Measurements from ENCODE around the gene OR4F15. TPM values are rescaled to one million over a fixed set of nuclear protein-coding genes. Genes with fewer than 3 reads are reported as not detected.
"Not testable (repeated sequence)": the region's sequence is repeated elsewhere in the genome, so short reads cannot be mapped to it uniquely, and the experiment has no call there.

OR4F15 gene
- total and polyA plus RNA-seq, 2 donors (not counting 1 experiment from before 2014, with no cell fraction given): not detected

GRCh38 chr15:101780225-101780624 lies 31.8 kb upstream of the OR4F15 start:
- H3K4me1 ChIP-seq (ENCODE audit: control insufficient read depth in 2 of 2, insufficient read depth in 2 of 2, low read length in 2 of 2); DNase-seq; intact Hi-C loops (cut with micrococcal nuclease); ATAC-seq (ENCODE audit: low read depth); H3K9me3 Mint-ChIP-seq (ENCODE audit: insufficient read depth); CTCF ChIA-PET; H3K4me2 ChIP-seq (replicated peaks; ENCODE audit: low read depth, low read length, poor library complexity, severe bottlenecking); H3K9me3 ChIP-seq (ENCODE audit: control extremely low read depth in 1 of 3, control insufficient read depth in 2 of 3, insufficient read depth in 1 of 3, low read length in 2 of 3); H2AFZ ChIP-seq (ENCODE audit: insufficient read depth, low read depth, low read length, poor library complexity, severe bottlenecking); H3K4me3 Mint-ChIP-seq; H3K36me3 ChIP-seq (replicated peaks in 1 of 2; ENCODE audit: control extremely low read depth in 1 of 2, control insufficient read depth in 1 of 2, extremely low read depth in 1 of 2, insufficient read depth in 2 of 2, low read length in 1 of 2); H3K9ac ChIP-seq (ENCODE audit: low read length); H3K4me1 Mint-ChIP-seq; H3K27me3 ChIP-seq (replicated peaks in 1 of 4; ENCODE audit: control extremely low read depth in 1 of 4, control insufficient read depth in 3 of 4, insufficient read depth in 4 of 4, low read length in 3 of 4); H3K27ac ChIP-seq (ENCODE audit: low read length in 2 of 2); POLR2A ChIA-PET; H3K79me2 ChIP-seq (ENCODE audit: control insufficient read depth, insufficient read depth, low read length); H3K27ac Mint-ChIP-seq; H3K4me3 ChIP-seq (ENCODE audit: control extremely low read depth in 1 of 5, extremely low read depth in 1 of 5, insufficient read depth in 1 of 5, low read depth in 2 of 5, low read length in 4 of 5); H4K20me1 ChIP-seq (ENCODE audit: control insufficient read depth, insufficient read depth, low read length, poor library complexity, severe bottlenecking): not testable (repeated sequence)
- peak; percentile 21 for TF ChIP-seq CTCF (IDR thresholded peaks at IDR 0.05)
- H3K27me3 Mint-ChIP-seq: peaks cover 14% of the 10 kb centered on the region
- WGBS (ENCODE audit: insufficient coverage): no CpG with 5 or more reads among the region's 1 CpG

GRCh38 chr15:101781928-101782327 lies 30.1 kb upstream of the OR4F15 start:
- no peaks in the 10 kb centered on the region for H3K36me3 ChIP-seq (replicated peaks in 1 of 2; ENCODE audit: control extremely low read depth in 1 of 2, control insufficient read depth in 1 of 2, extremely low read depth in 1 of 2, insufficient read depth in 2 of 2, low read length in 1 of 2)
- no peak overlapping the region for H3K4me2 ChIP-seq (replicated peaks; ENCODE audit: low read depth, low read length, poor library complexity, severe bottlenecking)
- intact Hi-C loops (cut with micrococcal nuclease): no loop called here
- TF ChIP-seq EZH2 (IDR thresholded peaks at IDR 0.05; ENCODE audit: borderline replicate concordance, insufficient read depth, low read depth, low read length, poor library complexity, severe bottlenecking) (no peak), CTCF (IDR thresholded peaks at IDR 0.05) (no peak)
- H3K79me2 ChIP-seq (ENCODE audit: control insufficient read depth, insufficient read depth, low read length): no peaks in the 10 kb centered on the region
- peaks cover 0 to 4% (median 0%) of the 10 kb centered on the region in 3 donors for H3K9me3 ChIP-seq (ENCODE audit: control extremely low read depth in 1 of 3, control insufficient read depth in 2 of 3, insufficient read depth in 1 of 3, low read length in 2 of 3)
- no peak for DNase-seq
- H3K9ac ChIP-seq (ENCODE audit: low read length): no peak overlapping the region
- ATAC-seq (ENCODE audit: low read depth): no peak
- Mint-ChIP-seq H3K27me3 (peaks cover 17% of the 10 kb centered on the region), H3K9me3 (ENCODE audit: insufficient read depth) (no peaks in the 10 kb centered on the region), H3K27ac (no peak overlapping the region), H3K4me3 (no peak overlapping the region), H3K4me1 (no peaks in the 10 kb centered on the region)
- WGBS (ENCODE audit: insufficient coverage): 92% methylated on average over 2 of the region's 9 CpGs
- ChIA-PET POLR2A (no interaction called here), CTCF (no interaction called here)
- H3K4me3 ChIP-seq (ENCODE audit: control extremely low read depth in 1 of 5, extremely low read depth in 1 of 5, insufficient read depth in 1 of 5, low read depth in 2 of 5, low read length in 4 of 5): no peak overlapping the region
- H3K27ac ChIP-seq (ENCODE audit: low read length in 2 of 2): no peak overlapping the region
- no peak overlapping the region for H2AFZ ChIP-seq (ENCODE audit: insufficient read depth, low read depth, low read length, poor library complexity, severe bottlenecking)
- H3K4me1 ChIP-seq (ENCODE audit: control insufficient read depth in 2 of 2, insufficient read depth in 2 of 2, low read length in 2 of 2): no peaks in the 10 kb centered on the region
- H3K27me3 ChIP-seq (replicated peaks in 1 of 4; ENCODE audit: control extremely low read depth in 1 of 4, control insufficient read depth in 3 of 4, insufficient read depth in 4 of 4, low read length in 3 of 4): peaks cover 0 to 5% (median under 1%) of the 10 kb centered on the region in 4 experiments
- no peaks in the 10 kb centered on the region for H4K20me1 ChIP-seq (ENCODE audit: control insufficient read depth, insufficient read depth, low read length, poor library complexity, severe bottlenecking)
